Tibial nerve (tissue), 4 donors: Measurements from ENCODE around the gene ACTR1B. TPM values are rescaled to one million over a fixed set of nuclear protein-coding genes. Genes with fewer than 3 reads are reported as not detected.
"Not testable (repeated sequence)": the region's sequence is repeated elsewhere in the genome, so short reads cannot be mapped to it uniquely, and the experiment has no call there.

Experiments
- DNase-seq, 2 donors: peaks; one replicate each; pipeline ENCODE4 v3.0.0-alpha.2; 2019; ENCODE audit warnings: low spot score in 2 of 2
- H3K27ac ChIP-seq, 4 donors: fragments of 200-600 bp; sonication (generic) in 3 of 4; one replicate each; pipeline ENCODE4 v1.5.1; 2017 to 2019; ENCODE audit warnings: mild to moderate bottlenecking in 1 of 4
- H3K27me3 ChIP-seq, 2 donors: fragments of 200-600 bp; sonication (generic) in 1 of 2; one replicate each; pipeline versions ENCODE4 v1.5.1 to v1.6.0; 2017 to 2019
- H3K36me3 ChIP-seq, 3 donors: fragments of 200-600 bp; sonication (generic); one replicate each; pipeline ENCODE4 v1.5.1; 2018 to 2019
- H3K4me1 ChIP-seq, 4 donors: fragments of 200-600 bp; sonication (generic) in 3 of 4; one replicate each; pipeline ENCODE4 v1.5.1; 2017 to 2019
- H3K4me3 ChIP-seq, 4 donors: fragments of 200-600 bp; sonication (generic) in 3 of 4; one replicate each; pipeline ENCODE4 v1.5.1; 2017 to 2019; ENCODE audit warnings: mild to moderate bottlenecking in 1 of 4, moderate library complexity in 1 of 4
- H3K9me3 ChIP-seq, 4 donors: fragments of 200-600 bp; sonication (generic) in 3 of 4; one replicate each; pipeline ENCODE4 v1.5.1; 2017 to 2019
- CTCF ChIP-seq, 5 experiments: fragments of 200-600 bp in 3 of 5; fragments of 450-650 bp in 2 of 5; sonication (generic) in 3 of 5; IDR thresholded peaks; one replicate each; pipeline ENCODE4 v1.5.1; 2016 to 2019; ENCODE audit warnings: antibody characterized with exemption in 5 of 5, mild to moderate bottlenecking in 3 of 5, moderate library complexity in 2 of 5
- EP300 ChIP-seq, 2 donors: sonication (generic); formaldehyde crosslinking; IDR thresholded peaks; one replicate each; pipeline ENCODE4 v1.6.1; 2017; ENCODE audit warnings: antibody characterized with exemption in 2 of 2, mild to moderate bottlenecking in 1 of 2
- POLR2A ChIP-seq, 2 donors: fragments of 450-650 bp; IDR thresholded peaks; one replicate each; pipeline ENCODE4 v1.6.1; 2017; ENCODE audit warnings: antibody characterized with exemption in 2 of 2, mild to moderate bottlenecking in 2 of 2, moderate library complexity in 2 of 2
- WGBS, 2 donors: methylation state at CpG; one replicate each; pipeline ENCODE4 v1.1.5; 2018; 5-methylcytosine and 5-hydroxymethylcytosine counted together
- small RNA-seq: library from RNA; depleted of rRNA; stranded (forward); fragments of <200 nt; gene quantifications from one replicate; pipeline ENCODE3, GENCODE V24; 2016
- total RNA-seq, 4 donors: library from RNA; depleted of rRNA; stranded (reverse); fragments of >200 nt; gene quantifications; one replicate each; pipeline ENCODE4 v1.1.0, GENCODE V29; 2016

ACTR1B gene
- total RNA-seq, 4 donors from 2014 or later: 65.1 to 109 (median 85.5) TPM

GRCh38 chr2:97620492-97620891 lies 43.4 kb downstream of the ACTR1B start:
- not testable (repeated sequence) for H3K27me3 ChIP-seq, H3K9me3 ChIP-seq, H3K36me3 ChIP-seq, H3K27ac ChIP-seq, H3K4me3 ChIP-seq, DNase-seq, H3K4me1 ChIP-seq
- 96% methylated on average over 1 of the region's 1 CpG; no CpG with 5 or more reads in 1 of the 2 donors for WGBS, 2 donors

GRCh38 chr2:97618939-97619827 lies 44.7 kb downstream of the ACTR1B start:
- H3K9me3 ChIP-seq, H3K27ac ChIP-seq, H3K36me3 ChIP-seq, H3K4me3 ChIP-seq, H3K27me3 ChIP-seq, H3K4me1 ChIP-seq, DNase-seq: not testable (repeated sequence)
- 68% methylated on average over 6 of the region's 14 CpGs; no CpG with 5 or more reads in 1 of the 2 donors for WGBS, 2 donors

DNA sequence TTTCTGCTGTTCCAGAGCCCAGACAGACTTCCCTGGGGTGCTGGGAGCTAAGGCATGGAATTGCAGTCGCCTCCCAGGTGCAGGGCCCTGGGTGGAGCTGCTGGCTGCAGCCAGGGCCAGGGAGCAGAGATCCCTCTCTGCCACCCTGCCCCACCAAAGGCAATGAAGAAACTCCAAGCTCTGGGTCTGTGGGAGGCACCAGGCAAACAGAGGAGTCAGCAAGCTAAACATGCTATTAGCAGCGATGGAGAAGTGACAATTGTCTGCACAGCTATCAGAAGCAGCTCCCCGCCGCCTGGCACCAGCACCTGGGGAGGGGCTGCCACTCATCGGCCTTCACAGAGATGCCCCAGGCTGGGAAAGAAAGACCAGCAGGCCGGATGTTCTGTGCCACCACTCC lies 45.9 kb downstream of the ACTR1B start:
- TF ChIP-seq EP300 (IDR thresholded peaks at IDR 0.05) (no peak), POLR2A (IDR thresholded peaks at IDR 0.05) (no peak), CTCF (IDR thresholded peaks at IDR 0.05) (no peak)
- Histone ChIP-seq H3K9me3 (no peaks in the 10 kb centered on the region), H3K4me3 (no peak overlapping the region), H3K36me3 (no peaks in the 10 kb centered on the region), H3K27ac (no peak overlapping the region), H3K27me3 (no peaks in the 10 kb centered on the region), H3K4me1 (no peaks in the 10 kb centered on the region)
- no peak for DNase-seq
- 76% methylated on average over 6 of the region's 6 CpGs; no CpG with 5 or more reads in 1 of the 2 donors for WGBS, 2 donors

- H3K4me1 ChIP-seq, H3K27ac ChIP-seq, H3K9me3 ChIP-seq, H3K36me3 ChIP-seq, H3K4me3 ChIP-seq, H3K27me3 ChIP-seq, DNase-seq: not testable (repeated sequence)
- no CpG with 5 or more reads among the region's 8 CpGs for WGBS, 2 donors
These were observed 48.1 kb downstream of the ACTR1B start for GRCh38 chr2:97615746-97616145.

- no CpG with 5 or more reads among the region's 7 CpGs for WGBS, 2 donors
- not testable (repeated sequence) for H3K27me3 ChIP-seq, H3K36me3 ChIP-seq
These were observed 51.9 kb downstream of the ACTR1B start for GRCh38 chr2:97611895-97612294.

DNA sequence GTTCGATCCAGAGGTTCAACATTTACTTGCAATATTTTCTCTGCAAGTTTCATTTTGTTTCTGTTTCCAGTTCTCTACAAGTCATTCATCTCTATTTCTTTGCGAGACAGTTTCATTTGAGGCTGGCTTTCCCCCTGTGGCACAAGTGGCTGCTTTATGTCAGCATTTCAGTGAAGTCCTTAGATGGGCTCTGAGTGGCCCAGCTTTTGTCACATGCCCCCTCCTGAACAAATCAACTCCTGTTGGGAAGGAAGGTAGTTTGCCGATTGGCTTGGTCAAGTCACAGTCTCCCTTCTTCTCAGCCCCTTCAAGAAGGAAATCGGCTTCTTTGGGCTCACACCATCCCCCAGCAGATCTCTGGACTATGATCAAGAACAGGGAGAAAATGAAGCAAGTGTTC lies 55.1 kb downstream of the ACTR1B start:
- H3K27ac ChIP-seq: peak overlapping the region in 2 of 4 donors; percentile 67 to 75

More at GRCh38 chr2:97611895-97612294, 51.9 kb downstream of the ACTR1B start:
- not testable (repeated sequence) for H3K27ac ChIP-seq, H3K9me3 ChIP-seq, DNase-seq, H3K4me3 ChIP-seq, H3K4me1 ChIP-seq

More for the DNA sequence above, 55.1 kb downstream of the ACTR1B start:
- H3K4me3 ChIP-seq, H3K36me3 ChIP-seq, H3K9me3 ChIP-seq, H3K27me3 ChIP-seq, H3K4me1 ChIP-seq, DNase-seq: not testable (repeated sequence)
- WGBS, 2 donors: 66 to 92% methylated on average over 2 to 4 of the region's 4 CpGs

Small RNA genes within 50 kb of the gene (small RNA-seq; reads per million reads assigned to genes)
- gene RNU4-8P: not detected

Other genes with a start within 250 kb of the ACTR1B start
- gene ANKRD36B, start 74.2 kb downstream of the ACTR1B start, total RNA-seq: 10 to 100 TPM; 56.6 to 87.5 (median 71.4) TPM
- 100 to 1,000 TPM; 248 to 409 (median 335) TPM for gene COX5B, start 18.0 kb downstream of the ACTR1B start, total RNA-seq
- 10 to 100 TPM in 2 of 4 donors, 1 to 10 TPM in 2; 4.5 to 65.1 (median 11.6) TPM for gene C2orf92, start 5.7 kb upstream of the ACTR1B start, total RNA-seq
- 10 to 100 TPM in 1 of 4 donors, 1 to 10 TPM in 3; 3.5 to 13.5 (median 5.3) TPM for gene ZAP70, start 49.5 kb upstream of the ACTR1B start, total RNA-seq